Activated CD8-positive, alpha-beta memory T cell treated with anti-CD3 and anti-CD28 coated beads, Interleukin-2, amount 50 U/mL, for 48 hours (primary cell): ENCODE measurements around the gene ALLC.

Source experiments
- DNase-seq: peaks from one replicate; pipeline ENCODE4 v3.0.0-alpha.2; 2020

The ALLC gene

GRCh38 chr2:3727397-3728045 lies 69.5 kb downstream of the ALLC start:
- no peak for DNase-seq

DNA sequence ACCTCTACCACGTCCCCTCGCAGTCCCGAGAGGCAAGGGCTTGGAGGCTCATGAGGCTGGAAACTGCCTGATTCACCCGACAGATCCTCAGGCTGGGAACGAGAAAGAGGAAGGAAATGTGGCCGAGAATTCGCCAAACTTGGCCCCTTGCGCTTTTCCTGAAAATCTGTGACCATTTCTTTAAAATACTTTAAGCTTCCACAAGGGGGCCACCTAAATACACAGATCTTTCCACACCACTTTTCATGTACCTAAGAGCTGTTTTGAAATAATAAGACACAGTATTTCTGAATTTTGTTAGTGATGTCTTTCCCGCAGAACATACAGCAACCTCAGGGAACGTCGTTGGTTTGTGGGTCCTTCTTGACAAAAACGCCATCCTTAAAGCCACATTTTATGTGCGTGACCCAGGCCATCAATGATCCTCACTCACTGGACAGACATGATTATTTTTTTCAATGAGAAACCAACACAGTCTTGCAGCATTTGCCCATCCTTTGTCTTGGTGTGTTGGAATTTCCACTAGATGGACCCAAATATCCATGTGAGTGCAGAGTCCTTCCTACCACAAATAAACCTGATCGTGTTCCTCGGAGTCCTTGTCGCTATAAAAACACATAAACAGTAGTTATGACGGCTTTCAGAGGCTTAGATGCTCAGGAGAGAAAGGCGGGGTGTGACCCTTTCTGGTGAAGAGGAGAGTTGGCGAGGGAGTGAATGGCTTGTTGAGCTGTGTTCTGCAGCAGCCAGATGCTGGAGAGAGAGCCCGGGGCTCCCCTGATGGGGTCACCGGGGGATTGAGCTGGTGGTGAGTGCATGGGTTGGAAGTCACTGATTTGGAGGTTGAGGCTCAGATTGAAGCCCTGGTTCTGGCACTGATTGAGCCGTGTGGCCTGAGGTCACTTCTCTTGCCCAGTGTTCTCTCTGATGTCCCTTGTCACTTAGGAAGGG lies 70.4 kb downstream of the ALLC start:
- DNase-seq, result no peak

DNA sequence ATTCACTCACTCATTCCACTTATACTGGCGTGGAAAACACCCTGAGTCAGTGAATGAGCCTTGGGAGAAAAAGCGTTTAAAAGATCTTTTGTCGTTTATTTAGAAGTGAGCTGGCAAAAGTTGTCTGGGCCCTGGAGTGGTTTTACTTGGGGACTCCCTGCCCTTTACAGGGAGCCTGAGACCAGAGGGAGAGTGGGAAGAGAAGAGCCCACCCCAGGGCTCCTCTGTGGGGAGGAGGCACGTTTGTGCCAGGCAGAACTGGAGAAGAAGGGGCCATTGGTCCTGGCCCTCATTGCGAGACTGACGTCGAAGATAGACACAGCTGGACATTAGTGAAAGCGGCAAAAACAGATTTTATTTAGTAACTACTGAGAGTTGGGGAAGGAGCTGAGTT lies 71.1 kb downstream of the ALLC start:
- no peak for DNase-seq

- no peak for DNase-seq
Observed at GRCh38 chr2:3729786-3730185, 71.8 kb downstream of the ALLC start.

- no peak for DNase-seq
Observed at GRCh38 chr2:3730646-3731045, 72.6 kb downstream of the ALLC start.

DNA sequence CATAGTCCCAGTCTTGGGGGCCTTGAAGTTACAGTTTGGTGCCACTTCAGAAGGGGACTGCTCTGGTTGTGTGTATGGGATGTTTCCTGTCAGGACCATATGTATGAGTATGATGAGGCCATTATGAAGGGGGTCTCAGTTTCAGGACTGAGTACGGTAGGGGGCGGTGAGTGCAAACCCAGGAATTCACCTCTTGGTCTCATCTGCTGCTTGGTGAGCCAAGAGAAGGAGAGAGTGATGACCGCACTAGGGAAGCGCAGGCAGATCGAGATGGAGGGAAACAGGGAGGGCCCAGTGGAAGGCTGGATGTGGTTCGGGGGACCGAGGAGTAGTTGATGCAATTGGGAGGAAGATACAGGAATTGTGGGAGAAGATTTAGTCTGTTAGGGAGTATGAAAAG lies 73.8 kb downstream of the ALLC start:
- DNase-seq, result no peak

GRCh38 chr2:3736112-3736511 lies 78.1 kb downstream of the ALLC start:
- DNase-seq, result no peak

DNA sequence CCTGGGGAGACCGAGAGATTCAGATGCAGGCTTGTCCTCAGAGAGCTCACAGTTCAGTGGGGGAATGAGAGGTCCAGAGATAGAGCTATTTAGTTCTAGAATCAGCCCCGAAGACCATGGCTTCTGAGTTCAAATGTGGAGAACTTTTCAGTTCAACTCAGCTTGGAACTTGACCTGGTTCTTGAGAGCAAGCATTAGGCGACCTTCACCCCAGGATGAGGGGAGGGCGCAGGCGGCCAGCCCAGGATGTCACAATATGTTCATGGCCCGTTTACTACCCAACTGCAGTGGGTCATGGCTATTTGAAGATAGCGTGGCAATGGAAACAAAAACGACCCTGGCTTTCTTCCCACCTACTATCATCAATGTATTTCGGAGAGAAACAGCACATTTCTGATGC lies 79.1 kb downstream of the ALLC start:
- DNase-seq, result peak; percentile 4

GRCh38 chr2:3738454-3738853 lies 80.5 kb downstream of the ALLC start:
- no peak for DNase-seq

DNA sequence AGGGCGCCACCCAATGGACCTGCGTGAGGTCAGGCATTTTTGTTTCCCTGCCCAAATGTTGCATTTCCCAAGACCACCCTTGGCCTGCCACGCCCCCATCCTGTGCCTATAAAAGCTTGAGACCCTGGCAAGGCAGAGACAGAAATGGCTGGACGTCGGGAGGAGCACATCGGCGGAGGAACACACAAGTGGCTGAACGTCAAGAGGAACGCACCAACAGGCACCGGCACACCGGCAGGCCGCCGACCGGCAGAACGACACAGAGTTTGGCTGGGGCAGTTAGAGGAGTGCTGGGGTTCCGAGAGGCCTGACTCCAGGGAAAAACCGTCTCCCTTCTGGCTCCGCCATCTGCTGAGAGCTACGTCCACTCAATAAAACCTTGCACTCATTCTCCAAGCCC lies 81.3 kb downstream of the ALLC start:
- peak; percentile 35 for DNase-seq

- DNase-seq, result no peak
Observed at GRCh38 chr2:3741396-3741795, 83.4 kb downstream of the ALLC start.

GRCh38 chr2:3741867-3742602 lies 84.0 kb downstream of the ALLC start:
- DNase-seq, result no peak

- no peak for DNase-seq
Observed at GRCh38 chr2:3742743-3743508, 84.9 kb downstream of the ALLC start.

DNA sequence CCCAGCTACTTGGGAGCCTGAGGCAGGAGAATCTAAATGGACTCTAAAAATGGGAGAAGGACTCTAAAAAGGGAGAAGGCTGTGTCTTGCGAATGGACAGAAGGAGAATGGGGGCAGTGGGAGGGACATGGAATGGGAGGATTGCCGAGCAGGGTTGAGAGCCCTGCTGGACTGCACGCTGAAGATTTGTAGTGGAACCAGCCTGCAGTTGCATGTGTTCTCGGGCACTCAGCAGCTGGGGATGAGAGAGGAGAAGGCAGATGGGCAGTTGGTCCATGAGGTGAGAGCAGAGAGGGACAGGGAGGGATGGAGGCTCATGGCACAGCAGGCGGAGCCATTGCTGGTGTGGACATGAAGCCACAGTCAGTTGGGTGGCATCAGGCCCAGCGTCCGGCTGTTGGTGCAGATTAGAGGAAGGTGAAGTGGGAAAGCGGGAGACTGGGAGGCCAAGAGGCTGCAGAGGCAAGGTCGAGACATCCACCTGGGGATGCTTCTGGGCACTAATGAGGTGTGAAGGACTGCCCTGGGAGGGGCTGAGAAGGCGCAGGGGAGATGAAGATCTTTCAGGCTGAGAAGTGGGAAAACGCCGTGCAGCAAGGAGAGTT lies 86.1 kb downstream of the ALLC start:
- no peak for DNase-seq

DNA sequence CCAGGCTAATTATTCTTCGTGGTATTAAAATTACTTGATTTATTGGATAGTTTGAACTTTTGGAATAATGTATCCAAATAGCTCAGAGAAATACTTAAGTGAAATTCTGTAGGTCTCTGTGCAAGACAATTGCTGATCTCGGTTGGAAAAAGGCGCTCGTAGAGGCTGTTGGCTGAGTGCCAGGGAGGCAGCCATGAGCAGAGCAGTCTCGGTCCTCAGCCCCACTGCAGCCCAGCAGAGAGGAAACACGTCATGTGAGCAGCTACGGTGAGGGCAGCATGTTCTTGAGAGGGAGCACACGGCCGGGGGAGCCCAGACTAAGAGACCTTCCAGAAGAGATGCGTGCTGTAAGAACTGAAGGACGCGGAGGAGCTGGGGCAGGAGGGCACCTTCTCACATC lies 87.9 kb downstream of the ALLC start:
- peak; percentile 18 for DNase-seq

GRCh38 chr2:3747032-3747654 lies 89.1 kb downstream of the ALLC start:
- DNase-seq, result peak; percentile 13

DNA sequence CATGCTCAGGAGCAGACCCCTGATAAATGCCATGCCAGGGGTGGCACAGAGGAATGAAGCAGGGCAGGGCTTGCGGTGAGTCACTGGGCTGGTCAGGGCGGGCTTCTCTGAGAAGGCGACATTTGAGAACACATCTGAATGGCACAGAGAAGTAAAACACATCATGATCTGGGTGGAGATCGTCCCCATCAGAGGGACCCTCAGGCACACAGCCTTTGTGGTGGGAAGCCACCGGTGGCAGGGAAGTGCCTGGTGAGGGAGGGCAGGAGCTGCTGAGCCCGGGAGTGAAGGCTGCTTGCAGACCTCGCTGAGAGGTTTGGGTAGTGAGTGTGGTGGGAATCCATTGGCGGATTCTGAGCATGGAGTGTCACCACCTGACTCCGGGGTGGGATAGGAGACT lies 89.8 kb downstream of the ALLC start:
- no peak for DNase-seq

DNA sequence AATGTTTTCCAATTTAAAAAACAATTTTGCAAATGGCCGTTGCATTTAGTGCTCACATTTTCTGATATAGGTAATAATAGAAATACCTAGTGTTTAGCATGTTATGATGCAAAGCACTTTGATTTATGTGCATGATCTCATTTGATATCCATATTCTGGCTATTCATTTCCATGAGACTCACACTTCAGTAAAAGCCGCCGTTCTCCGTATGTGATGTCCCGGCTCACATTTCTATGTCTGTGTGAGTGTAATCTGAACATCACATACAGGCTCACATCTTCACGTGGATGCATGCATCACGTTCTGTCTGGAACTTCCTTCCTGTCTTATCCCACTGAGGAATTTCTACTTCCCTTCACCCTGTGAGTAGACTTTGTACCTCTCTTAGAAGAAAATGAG lies 91.2 kb downstream of the ALLC start:
- no peak for DNase-seq

DNA sequence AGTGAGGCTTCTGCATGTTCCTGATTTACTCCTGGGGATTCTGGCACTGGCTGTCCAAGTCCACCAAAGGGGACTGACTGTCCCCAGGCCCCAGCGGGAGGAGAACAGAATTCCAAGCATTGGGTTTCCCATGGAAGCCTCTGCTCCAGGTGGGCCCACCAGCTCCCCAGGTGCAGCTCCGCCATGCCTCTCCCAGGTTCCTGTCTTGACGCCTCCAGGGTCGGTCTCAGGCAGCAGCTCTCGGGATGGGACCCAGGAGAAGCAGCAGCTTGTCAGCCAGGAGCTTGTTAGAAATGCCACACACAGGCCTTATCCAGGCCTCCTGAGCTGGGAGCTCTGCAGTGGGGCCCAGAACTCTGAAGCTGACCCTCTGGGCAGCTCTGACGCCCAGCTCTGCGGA lies 93.3 kb downstream of the ALLC start:
- DNase-seq, result no peak

- no peak for DNase-seq
Observed at GRCh38 chr2:3751806-3752205, 93.8 kb downstream of the ALLC start.
